Caco-2 (cell line): ENCODE data around the gene UNC119B. TPM values are rescaled to one million over a fixed set of nuclear protein-coding genes. Genes with fewer than 3 reads are reported as not detected.

Source experiments
- BruUV-seq: library from RNA; stranded (reverse); fragments of 400-500 nt; replicated peaks from 2 replicates; lab custom pipeline; 2021; lab: Mats Ljungman, UMichigan
- CTCF ChIA-PET: fragments of 300-600 bp; sonication (Branson Sonifier 250); formaldehyde crosslinking; loops from one replicate; lab custom pipeline; 2022; ENCODE audit warnings: antibody characterized with exemption; lab: Charles Lee
- POLR2A ChIA-PET: fragments of 300-600 bp; sonication (Branson Sonifier 250); formaldehyde crosslinking; loops from one replicate; lab custom pipeline; 2022; ENCODE audit warnings: antibody characterized with exemption; lab: Charles Lee
- DNase-seq, 2 experiments: peaks; one replicate each; pipeline versions ENCODE4 v3.0.0 to v3.0.0-alpha.2; 2020 to 2022
- H3K27me3 ChIP-seq: replicated peaks from 2 replicates; pipeline ENCODE4 v1.6.0; 2011; ENCODE audit warnings: low read length; ENCODE audit not compliant: control insufficient read depth, insufficient read depth
- H3K36me3 ChIP-seq: 2 replicates; pipeline ENCODE4 v1.5.1; 2011; ENCODE audit warnings: low read length; ENCODE audit not compliant: control insufficient read depth, insufficient read depth
- H3K4me1 ChIP-seq: fragments of 250-450 bp; sonication (Bioruptor Pico); 2 replicates; pipeline ENCODE4 v1.5.1; 2020; ENCODE audit warnings: mild to moderate bottlenecking
- H3K4me3 ChIP-seq: 2 replicates; pipeline ENCODE4 v1.5.1; 2011; ENCODE audit warnings: low read depth, mild to moderate bottlenecking, control low read depth, low read length
- H3K9me3 ChIP-seq: fragments of 250-450 bp; sonication (Bioruptor Pico); 2 replicates; pipeline ENCODE4 v1.5.1; 2020; ENCODE audit warnings: mild to moderate bottlenecking, moderate library complexity
- H3K27ac Mint-ChIP-seq: one replicate; pipeline ENCODE4 v1.8.0; 2022; ENCODE audit warnings: mixed read lengths; ENCODE audit not compliant: unreplicated experiment
- H3K27me3 Mint-ChIP-seq: one replicate; pipeline ENCODE4 v1.8.0; 2022; ENCODE audit warnings: mixed read lengths; ENCODE audit not compliant: insufficient read depth, unreplicated experiment
- H3K36me3 Mint-ChIP-seq: one replicate; pipeline ENCODE4 v1.8.0; 2022; ENCODE audit warnings: mild to moderate bottlenecking, mixed read lengths; ENCODE audit not compliant: insufficient read depth, unreplicated experiment
- H3K4me1 Mint-ChIP-seq: one replicate; pipeline ENCODE4 v1.8.0; 2022; ENCODE audit warnings: low read depth, mixed read lengths; ENCODE audit not compliant: unreplicated experiment
- H3K4me3 Mint-ChIP-seq: one replicate; pipeline ENCODE4 v1.8.0; 2022; ENCODE audit warnings: mild to moderate bottlenecking, moderate library complexity, mixed read lengths; ENCODE audit not compliant: unreplicated experiment
- H3K9me3 Mint-ChIP-seq: one replicate; pipeline ENCODE4 v1.8.0; 2022; ENCODE audit warnings: mixed read lengths; ENCODE audit not compliant: unreplicated experiment
- CTCF ChIP-seq, 2 experiments: fragments of 200-600 bp in 1 of 2; IDR thresholded peaks; 1 replicate in 1 of 2; 2 replicates in 1 of 2; pipeline versions ENCODE4 v1.5.1 to v1.8.0; 2011 to 2022; ENCODE audit warnings: antibody characterized with exemption in 1 of 2, control low read depth in 1 of 2, inconsistent platforms in 1 of 2, low read depth in 1 of 2, low read length in 1 of 2, mild to moderate bottlenecking in 1 of 2, moderate library complexity in 1 of 2; ENCODE audit not compliant: insufficient read depth in 1 of 2, severe bottlenecking in 1 of 2, unreplicated experiment in 1 of 2
- intact Hi-C: fragments of 100-400 bp; cut with micrococcal nuclease; formaldehyde crosslinking; loops from one replicate; pipeline ENCODE4 v1.10.0; 2022; ENCODE audit not compliant: unreplicated experiment
- total RNA-seq: library from RNA; stranded (reverse); gene quantifications from 2 replicates; pipeline ENCODE4 v1.2.3, GENCODE V29; 2022

UNC119B gene
- total RNA-seq, 1 experiment from 2014 or later = 44.4 TPM

DNA sequence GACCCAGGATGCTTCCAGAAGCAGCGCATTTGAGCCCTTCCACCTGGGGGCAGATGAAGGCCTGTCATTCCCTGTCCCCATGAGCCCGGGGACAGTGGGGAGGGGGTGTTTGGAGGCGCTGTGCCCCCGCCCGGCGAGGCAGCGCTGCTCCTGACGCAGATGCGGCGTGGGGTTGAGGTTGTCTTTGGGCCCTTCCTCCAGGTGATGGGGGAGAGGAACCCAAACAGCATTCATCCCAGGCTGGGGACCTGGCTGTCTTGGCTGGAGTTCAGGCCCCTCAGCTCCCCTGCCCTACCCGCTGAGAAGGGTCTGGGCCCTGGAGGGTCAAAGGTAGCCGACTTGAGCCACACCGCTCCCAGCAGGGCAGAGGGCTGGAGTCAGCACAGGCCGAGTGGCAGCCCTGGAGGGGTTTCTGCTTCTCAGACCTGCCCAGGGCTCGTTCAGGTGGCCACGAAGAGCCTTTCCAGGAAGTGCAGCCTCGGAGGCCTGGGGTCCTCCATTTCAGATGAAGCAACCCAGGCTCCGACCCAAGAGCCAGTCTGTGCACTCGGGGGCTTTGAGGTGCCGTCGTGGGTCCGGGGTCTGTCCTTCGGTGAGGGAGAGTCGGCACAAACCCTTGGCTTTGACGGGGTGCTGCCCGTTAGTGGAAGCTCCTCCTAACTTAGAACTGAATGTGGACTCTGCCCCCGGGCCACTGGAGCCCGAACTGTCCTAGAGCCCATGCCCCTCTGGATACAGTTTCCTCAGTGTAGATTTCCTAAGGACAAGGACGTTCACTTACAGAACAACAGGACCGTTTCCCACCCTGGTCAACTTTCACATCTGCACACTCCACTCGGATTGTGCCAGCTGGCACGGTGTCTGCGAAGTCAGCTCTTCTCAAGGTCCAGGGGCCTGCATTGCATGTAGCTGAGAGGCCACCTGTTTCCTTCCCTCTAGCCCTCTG lies 31.5 kb downstream of the UNC119B start:
- POLR2A ChIA-PET = no interaction called here
- H3K4me3 ChIP-seq = no peak overlapping the region
- Mint-ChIP-seq H3K4me3 (no peak overlapping the region), H3K27me3 (no peaks in the 10 kb centered on the region), H3K27ac (no peak overlapping the region), H3K4me1 (no peaks in the 10 kb centered on the region), H3K9me3 (no peaks in the 10 kb centered on the region), H3K36me3 (no peaks in the 10 kb centered on the region)
- DNase-seq = no peak
- BruUV-seq = no TSS peak
- TF ChIP-seq CTCF (IDR thresholded peaks at IDR 0.05; ENCODE audit: insufficient read depth in 1 of 2, low read depth in 1 of 2, low read length in 1 of 2, severe bottlenecking in 1 of 2, unreplicated experiment in 1 of 2) = no peak
- no peaks in the 10 kb centered on the region for H3K9me3 ChIP-seq
- H3K36me3 ChIP-seq = no peaks in the 10 kb centered on the region
- CTCF ChIA-PET = no interaction called here
- no peaks in the 10 kb centered on the region for H3K27me3 ChIP-seq
- intact Hi-C loops = no loop called here
- H3K4me1 ChIP-seq = no peaks in the 10 kb centered on the region

DNA sequence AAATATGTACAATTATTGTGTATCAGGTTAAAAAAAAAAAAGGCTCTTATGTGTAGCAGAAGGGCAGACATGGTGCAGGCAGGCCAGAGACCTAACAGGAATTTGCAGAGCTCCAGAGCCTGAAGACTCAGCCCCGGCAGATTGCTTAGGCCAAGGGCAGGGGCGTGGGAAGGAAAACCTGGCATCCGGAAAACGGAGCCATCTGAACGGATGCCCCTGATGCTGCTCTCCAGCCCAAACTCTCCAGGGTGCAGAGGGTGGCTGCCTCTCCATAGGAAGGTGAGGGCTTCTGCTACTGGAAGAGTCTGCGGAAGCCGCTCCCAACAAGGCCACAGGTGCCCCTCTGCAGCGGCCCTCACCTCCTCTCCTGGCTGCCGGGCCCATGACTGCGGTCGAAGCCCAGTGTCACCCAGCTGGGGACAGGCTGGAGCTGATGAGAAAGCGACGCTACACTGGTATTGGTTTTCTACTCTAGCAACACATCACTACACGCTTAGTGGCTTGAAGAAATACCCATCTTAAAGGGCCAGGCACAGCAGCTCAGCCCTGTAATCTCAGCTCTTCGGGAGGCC lies 34.8 kb downstream of the UNC119B start:
- H3K36me3 Mint-ChIP-seq = no peaks in the 10 kb centered on the region
- no peak for DNase-seq
- H3K27me3 Mint-ChIP-seq = no peaks in the 10 kb centered on the region
- Histone ChIP-seq H3K4me1 (no peaks in the 10 kb centered on the region), H3K9me3 (no peaks in the 10 kb centered on the region), H3K27me3 (no peaks in the 10 kb centered on the region), H3K36me3 (no peaks in the 10 kb centered on the region), H3K4me3 (no peak overlapping the region)
- H3K27ac Mint-ChIP-seq = no peak overlapping the region
- BruUV-seq = no TSS peak
- no peaks in the 10 kb centered on the region for H3K9me3 Mint-ChIP-seq
- TF ChIP-seq CTCF (IDR thresholded peaks at IDR 0.05; ENCODE audit: insufficient read depth in 1 of 2, low read depth in 1 of 2, low read length in 1 of 2, severe bottlenecking in 1 of 2, unreplicated experiment in 1 of 2) = no peak
- no peak overlapping the region for H3K4me3 Mint-ChIP-seq
- CTCF ChIA-PET = no interaction called here
- no peaks in the 10 kb centered on the region for H3K4me1 Mint-ChIP-seq
- POLR2A ChIA-PET = interaction anchor here (0.6 kb wide), 2 partner anchors 9 to 608 kb away, joined by 3 read pairs; no protein-coding TSS in a partner anchor
- intact Hi-C loops = no loop called here

- no TSS peak for BruUV-seq
- Mint-ChIP-seq H3K27me3 (no peaks in the 10 kb centered on the region), H3K4me1 (no peaks in the 10 kb centered on the region), H3K9me3 (no peaks in the 10 kb centered on the region), H3K27ac (no peak overlapping the region), H3K36me3 (no peaks in the 10 kb centered on the region), H3K4me3 (no peak overlapping the region)
- no peak for DNase-seq
- H3K36me3 ChIP-seq = no peaks in the 10 kb centered on the region
- no peak overlapping the region for H3K4me3 ChIP-seq
- no peaks in the 10 kb centered on the region for H3K9me3 ChIP-seq
- ChIA-PET POLR2A (no interaction called here), CTCF (no interaction called here)
- H3K4me1 ChIP-seq = no peaks in the 10 kb centered on the region
- H3K27me3 ChIP-seq = no peaks in the 10 kb centered on the region
- intact Hi-C loops = no loop called here
- TF ChIP-seq CTCF (IDR thresholded peaks at IDR 0.05; ENCODE audit: insufficient read depth in 1 of 2, low read depth in 1 of 2, low read length in 1 of 2, severe bottlenecking in 1 of 2, unreplicated experiment in 1 of 2) = no peak
These were observed 38.0 kb downstream of the UNC119B start for GRCh38 chr12:120748242-120748641.
